Breast epithelium (tissue), 4 donors: ENCODE data around the gene TTC23. TPM values are rescaled to one million over a fixed set of nuclear protein-coding genes. Genes with fewer than 3 reads are reported as not detected.
"Not testable (repeated sequence)": the region's sequence is repeated elsewhere in the genome, so short reads cannot be mapped to it uniquely, and the experiment has no call there.

Source experiments
- DNase-seq, 2 donors: peaks; one replicate each; pipeline ENCODE4 v3.0.0-alpha.2; 2019; ENCODE audit warnings: low spot score in 2 of 2
- H3K27ac ChIP-seq, 2 donors: fragments of 200-600 bp; sonication (generic) in 1 of 2; one replicate each; pipeline ENCODE4 v1.5.1; 2016 to 2019; ENCODE audit warnings: mild to moderate bottlenecking in 1 of 2
- H3K27me3 ChIP-seq, 2 donors: fragments of 200-600 bp; sonication (generic) in 1 of 2; one replicate each; pipeline versions ENCODE4 v1.5.1 to v1.6.0; 2017 to 2019; ENCODE audit warnings: control low read depth in 1 of 2, mild to moderate bottlenecking in 1 of 2
- H3K36me3 ChIP-seq: fragments of 200-600 bp; one replicate; pipeline ENCODE4 v1.5.1; 2019
- H3K4me1 ChIP-seq, 2 donors: fragments of 200-600 bp; sonication (generic); one replicate each; pipeline ENCODE4 v1.5.1; 2016 to 2019; ENCODE audit warnings: control low read depth in 1 of 2
- H3K4me3 ChIP-seq, 3 donors: fragments of 200-600 bp; sonication (generic); 1 replicate in 2 of 3; 2 replicates in 1 of 3; pipeline ENCODE4 v1.5.1; 2016 to 2019; ENCODE audit warnings: mild to moderate bottlenecking in 3 of 3, moderate library complexity in 2 of 3
- H3K9me3 ChIP-seq, 2 donors: fragments of 200-600 bp; sonication (generic) in 1 of 2; one replicate each; pipeline ENCODE4 v1.5.1; 2016 to 2019; ENCODE audit warnings: control low read depth in 1 of 2
- POLR2A ChIP-seq: fragments of 450-650 bp; IDR thresholded peaks from one replicate; pipeline ENCODE4 v1.6.1; 2016; ENCODE audit warnings: antibody characterized with exemption, mild to moderate bottlenecking, moderate library complexity
- POLR2AphosphoS5 ChIP-seq, 3 donors: sonication (generic); formaldehyde crosslinking; IDR thresholded peaks; one replicate each; pipeline ENCODE4 v1.6.1; 2017; ENCODE audit warnings: antibody characterized with exemption in 3 of 3
- intact Hi-C: fragments of 100-400 bp; cut with DNase I; formaldehyde crosslinking; loops from one replicate; pipeline ENCODE4 v1.15.1; 2023; ENCODE audit warnings: low total_unique reads
- total RNA-seq, 3 donors: library from RNA; depleted of rRNA; stranded (reverse); fragments of >200 nt; gene quantifications; one replicate each; pipeline ENCODE4 v1.1.0, GENCODE V29; 2016
- TF ChIP-seq, protein P1 (sequence below), 3 donors: fragments of 450-650 bp; IDR thresholded peaks; one replicate each; pipeline ENCODE4 v1.5.1; 2016 to 2017; ENCODE audit warnings: antibody characterized with exemption in 3 of 3, mild to moderate bottlenecking in 3 of 3, moderate library complexity in 3 of 3

TTC23 gene
- total RNA-seq, 3 donors from 2014 or later, result 19.2 to 43.9 (median 29.5) TPM

DNA sequence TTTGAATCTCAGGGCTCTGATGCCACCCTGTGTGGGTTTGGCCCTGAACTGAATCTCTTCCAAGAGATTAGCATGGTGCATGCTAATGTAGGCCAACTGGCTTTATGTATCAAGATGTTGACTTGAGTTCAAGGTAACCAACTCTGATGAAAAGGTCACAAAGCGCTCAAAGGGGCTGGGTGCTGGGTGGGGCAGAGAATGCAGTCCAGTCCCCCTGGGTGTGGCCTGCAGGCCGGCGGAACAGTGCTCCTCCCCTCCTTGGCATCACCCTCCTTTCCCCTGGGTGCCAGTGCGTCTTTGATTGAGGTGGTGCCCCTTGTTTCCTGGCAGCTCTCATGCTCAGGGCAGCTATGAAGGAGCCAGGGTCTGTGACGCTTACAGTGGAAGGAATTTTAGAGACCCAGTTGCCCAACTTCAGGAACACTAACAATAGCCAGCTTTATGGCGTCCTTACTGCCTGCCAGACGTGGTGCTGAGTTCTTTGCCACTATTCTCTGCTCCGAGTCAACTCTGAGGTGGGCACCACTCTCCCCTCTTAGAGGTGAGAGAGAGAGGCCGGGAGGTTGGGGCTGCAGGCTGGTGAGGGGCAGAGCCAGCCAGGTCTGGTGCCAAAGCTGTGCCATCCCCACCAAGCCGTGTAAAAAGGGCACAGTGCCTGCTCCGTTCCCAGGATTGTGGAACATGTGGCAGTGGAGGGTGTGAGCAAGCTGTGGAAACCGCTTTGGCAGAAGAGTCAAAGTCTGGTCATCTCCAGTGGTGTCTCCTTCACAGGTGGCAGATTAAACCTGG is 134.7 kb downstream of the TTC23 start:
- Histone ChIP-seq H3K27me3 (no peaks in the 10 kb centered on the region), H3K9me3 (no peaks in the 10 kb centered on the region), H3K4me1 (no peaks in the 10 kb centered on the region), H3K27ac (peak overlapping the region; percentile 71 to 85), H3K36me3 (no peaks in the 10 kb centered on the region), H3K4me3 (peak overlapping the region in 1 of 3 donors; percentile 23)
- intact Hi-C loops, result no loop called here
- TF ChIP-seq, protein P1, sequence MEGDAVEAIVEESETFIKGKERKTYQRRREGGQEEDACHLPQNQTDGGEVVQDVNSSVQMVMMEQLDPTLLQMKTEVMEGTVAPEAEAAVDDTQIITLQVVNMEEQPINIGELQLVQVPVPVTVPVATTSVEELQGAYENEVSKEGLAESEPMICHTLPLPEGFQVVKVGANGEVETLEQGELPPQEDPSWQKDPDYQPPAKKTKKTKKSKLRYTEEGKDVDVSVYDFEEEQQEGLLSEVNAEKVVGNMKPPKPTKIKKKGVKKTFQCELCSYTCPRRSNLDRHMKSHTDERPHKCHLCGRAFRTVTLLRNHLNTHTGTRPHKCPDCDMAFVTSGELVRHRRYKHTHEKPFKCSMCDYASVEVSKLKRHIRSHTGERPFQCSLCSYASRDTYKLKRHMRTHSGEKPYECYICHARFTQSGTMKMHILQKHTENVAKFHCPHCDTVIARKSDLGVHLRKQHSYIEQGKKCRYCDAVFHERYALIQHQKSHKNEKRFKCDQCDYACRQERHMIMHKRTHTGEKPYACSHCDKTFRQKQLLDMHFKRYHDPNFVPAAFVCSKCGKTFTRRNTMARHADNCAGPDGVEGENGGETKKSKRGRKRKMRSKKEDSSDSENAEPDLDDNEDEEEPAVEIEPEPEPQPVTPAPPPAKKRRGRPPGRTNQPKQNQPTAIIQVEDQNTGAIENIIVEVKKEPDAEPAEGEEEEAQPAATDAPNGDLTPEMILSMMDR (IDR thresholded peaks at IDR 0.05), result no peak
- no peak for TF ChIP-seq POLR2A
- TF ChIP-seq POLR2AphosphoS5 (IDR thresholded peaks at IDR 0.05), result no peak
- peak in 1 of 2 donors; percentile 60 for DNase-seq

DNA sequence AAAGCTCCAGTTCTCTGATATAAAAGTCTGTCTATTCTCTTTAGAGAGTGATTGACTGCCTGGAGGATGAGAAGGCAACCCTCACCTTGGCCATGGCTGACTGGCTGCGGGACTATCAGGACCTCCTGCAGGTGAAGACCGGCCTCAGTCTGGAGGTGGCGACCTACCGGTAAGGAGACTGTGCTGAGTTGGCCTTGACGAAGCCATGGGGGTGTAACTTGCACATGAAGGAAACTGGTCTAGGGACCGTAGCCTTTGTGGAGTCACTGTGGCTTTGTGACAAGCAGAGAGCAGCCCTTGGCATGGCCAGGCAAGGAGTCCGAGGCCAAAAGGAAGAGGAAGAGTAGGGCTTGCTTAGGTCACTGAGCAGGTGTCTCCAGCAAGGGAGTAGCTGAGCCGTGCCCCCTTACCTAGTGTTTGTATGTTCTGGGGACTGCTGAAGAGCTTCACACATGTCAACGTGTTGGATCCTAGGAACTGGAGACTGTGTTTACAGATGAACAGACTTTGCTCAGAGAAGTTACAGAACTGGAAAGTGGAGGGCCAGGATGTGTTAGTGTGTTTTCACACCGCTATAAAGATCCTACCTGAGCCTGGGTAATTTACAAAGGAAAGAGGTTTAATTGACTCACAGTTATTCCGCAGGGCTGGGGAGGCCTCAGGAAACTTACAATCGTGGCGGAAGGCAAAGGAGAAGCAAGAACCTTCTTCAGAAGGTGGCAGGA is 135.7 kb downstream of the TTC23 start:
- H3K4me1 ChIP-seq, result no peaks in the 10 kb centered on the region
- intact Hi-C loops, result no loop called here
- peak overlapping the region; percentile 71 to 85 for H3K27ac ChIP-seq
- H3K9me3 ChIP-seq, result no peaks in the 10 kb centered on the region
- H3K4me3 ChIP-seq, result peak overlapping the region in 2 of 3 donors; percentile 8 to 23
- H3K27me3 ChIP-seq, result no peaks in the 10 kb centered on the region
- H3K36me3 ChIP-seq, result no peaks in the 10 kb centered on the region
- TF ChIP-seq, protein P1 (IDR thresholded peaks at IDR 0.05), result no peak
- TF ChIP-seq POLR2AphosphoS5 (IDR thresholded peaks at IDR 0.05), result no peak
- TF ChIP-seq POLR2A, result no peak
- DNase-seq, result no peak

DNA sequence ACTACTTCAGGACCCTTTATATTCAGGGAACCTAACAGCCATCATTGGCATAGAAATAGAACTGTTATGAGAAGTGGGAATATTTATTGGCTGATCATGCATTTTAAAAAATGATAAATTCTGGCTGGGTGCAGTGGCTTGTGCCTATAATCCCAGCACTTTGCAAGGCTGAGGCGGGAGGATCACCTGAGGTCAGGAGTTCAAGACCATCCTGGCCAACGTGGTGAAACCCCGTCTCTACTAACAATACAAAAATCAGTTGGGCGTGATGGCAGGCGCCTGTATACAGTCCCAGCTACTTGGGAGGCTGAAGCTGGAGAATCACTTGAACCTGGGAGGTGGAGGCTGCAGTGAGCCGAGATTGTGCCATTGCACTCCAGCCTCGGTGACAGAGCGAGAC is 137.7 kb downstream of the TTC23 start:
- H3K9me3 ChIP-seq, intact Hi-C loops, H3K36me3 ChIP-seq, H3K4me1 ChIP-seq, H3K27me3 ChIP-seq, DNase-seq: not testable (repeated sequence)
- Histone ChIP-seq H3K27ac (peak overlapping the region; percentile 77 to 85), H3K4me3 (peak overlapping the region in 1 of 3 donors; percentile 23)

DNA sequence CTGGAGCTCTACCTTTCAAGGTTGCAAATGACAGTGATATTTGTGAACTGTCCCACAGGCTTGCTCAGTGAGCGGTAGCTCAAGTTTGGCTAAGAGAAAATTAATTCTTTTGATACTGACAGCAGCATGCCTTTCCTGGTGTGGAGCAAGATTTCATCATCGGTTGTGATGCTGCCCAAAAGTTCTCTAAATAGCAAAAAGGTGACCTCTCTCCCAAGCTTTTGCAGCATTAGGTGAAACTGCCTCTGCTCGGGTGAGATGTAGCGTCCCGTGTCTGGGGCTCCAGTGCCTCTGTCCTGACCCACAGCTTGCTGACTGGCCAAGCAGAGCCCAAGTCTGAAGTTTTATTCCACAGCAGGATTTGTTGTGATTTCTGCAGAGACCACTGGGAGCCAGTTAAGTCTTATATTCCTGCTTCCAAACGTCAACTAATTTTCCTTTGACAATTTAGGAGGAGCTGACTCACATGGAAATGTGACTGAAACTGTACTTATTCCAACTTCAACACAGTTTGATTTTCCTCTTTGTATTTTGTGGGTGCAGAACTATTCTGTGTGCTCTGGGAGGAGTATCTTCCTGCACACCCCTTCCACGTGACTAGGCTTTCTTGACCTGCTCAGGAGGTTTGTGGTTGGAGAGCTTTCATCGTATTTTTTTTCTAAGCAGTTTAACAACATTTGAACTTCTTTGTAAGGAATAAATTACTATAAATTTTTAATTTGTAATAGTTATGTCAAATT is 138.6 kb downstream of the TTC23 start:
- TF ChIP-seq POLR2A, result no peak
- Histone ChIP-seq H3K4me1 (no peaks in the 10 kb centered on the region), H3K36me3 (no peaks in the 10 kb centered on the region), H3K9me3 (no peaks in the 10 kb centered on the region), H3K27ac (peak overlapping the region; percentile 77 to 82), H3K27me3 (no peaks in the 10 kb centered on the region), H3K4me3 (peak overlapping the region in 2 of 3 donors; percentile 70 to 87)
- no peak for DNase-seq
- intact Hi-C loops, result no loop called here

DNA sequence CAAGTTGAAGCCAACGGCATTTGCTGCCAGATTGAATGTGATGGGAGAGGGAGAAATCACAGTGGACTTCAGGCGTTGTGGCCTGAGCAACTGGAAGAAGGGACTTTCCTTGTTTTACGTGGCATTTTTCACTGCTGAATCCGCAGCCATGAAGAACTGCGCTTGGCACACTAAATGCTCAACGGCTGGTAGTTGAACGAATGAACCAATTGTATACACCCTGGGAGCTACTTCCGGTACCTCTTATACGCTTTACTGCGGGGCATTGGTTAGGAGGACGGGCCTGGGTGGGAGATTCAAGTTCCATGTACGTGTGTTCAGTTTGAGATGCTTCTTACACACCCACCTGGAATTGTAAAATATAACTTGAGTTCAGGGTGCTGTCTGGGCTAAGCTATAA is 139.3 kb downstream of the TTC23 start:
- TF ChIP-seq POLR2A, result no peak
- TF ChIP-seq, protein P1 (IDR thresholded peaks at IDR 0.05), result no peak
- no peak for TF ChIP-seq POLR2AphosphoS5 (IDR thresholded peaks at IDR 0.05)
- H3K36me3 ChIP-seq, result no peaks in the 10 kb centered on the region
- intact Hi-C loops, result no loop called here
- H3K4me3 ChIP-seq, result peak overlapping the region in 2 of 3 donors; percentile 70 to 87
- no peaks in the 10 kb centered on the region for H3K9me3 ChIP-seq
- H3K4me1 ChIP-seq, result no peaks in the 10 kb centered on the region
- H3K27ac ChIP-seq, result peak overlapping the region; percentile 77 to 82
- no peaks in the 10 kb centered on the region for H3K27me3 ChIP-seq
- DNase-seq, result no peak
